OCI-M2 (cell line): ENCODE data around the gene ALOX12B.

Source experiments
- DNase-seq: peaks from one replicate; lab custom pipeline; 2025; ENCODE audit not compliant: unreplicated experiment; lab: John Stamatoyannopoulos, UW

The ALOX12B gene

GRCh38 chr17:8087075-8087951 lies at the start of gene ALOX12B:
TSS of gene ALOX12B (minus strand) at chr17:8087716. CDS start at chr17:8087442, 274 bp downstream.
- DNase-seq: no peak

DNA sequence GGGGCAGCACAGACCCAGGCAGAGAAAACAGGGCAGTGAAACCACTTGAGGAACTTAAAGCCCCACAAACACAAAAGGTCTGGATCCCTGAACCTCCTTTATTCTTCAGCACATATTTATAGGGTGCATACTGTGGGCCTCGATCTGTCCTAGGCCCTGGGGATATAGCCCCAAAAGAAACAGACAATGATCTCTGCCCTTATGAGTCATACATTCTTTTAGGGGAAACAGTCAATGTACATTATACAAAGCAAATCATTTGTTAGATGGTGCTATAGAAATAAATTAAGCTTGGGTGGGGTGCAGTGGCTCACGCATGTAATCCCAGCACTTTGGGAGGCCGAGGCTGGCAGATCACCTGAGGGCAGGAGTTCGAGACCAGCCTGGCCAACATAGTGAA lies 46.4 kb upstream of the ALOX12B start:
- DNase-seq: no peak

- no peak for DNase-seq
Observed at GRCh38 chr17:8133399-8133798, 45.9 kb upstream of the ALOX12B start.

GRCh38 chr17:8131844-8132441 lies 44.4 kb upstream of the ALOX12B start:
- no peak for DNase-seq

DNA sequence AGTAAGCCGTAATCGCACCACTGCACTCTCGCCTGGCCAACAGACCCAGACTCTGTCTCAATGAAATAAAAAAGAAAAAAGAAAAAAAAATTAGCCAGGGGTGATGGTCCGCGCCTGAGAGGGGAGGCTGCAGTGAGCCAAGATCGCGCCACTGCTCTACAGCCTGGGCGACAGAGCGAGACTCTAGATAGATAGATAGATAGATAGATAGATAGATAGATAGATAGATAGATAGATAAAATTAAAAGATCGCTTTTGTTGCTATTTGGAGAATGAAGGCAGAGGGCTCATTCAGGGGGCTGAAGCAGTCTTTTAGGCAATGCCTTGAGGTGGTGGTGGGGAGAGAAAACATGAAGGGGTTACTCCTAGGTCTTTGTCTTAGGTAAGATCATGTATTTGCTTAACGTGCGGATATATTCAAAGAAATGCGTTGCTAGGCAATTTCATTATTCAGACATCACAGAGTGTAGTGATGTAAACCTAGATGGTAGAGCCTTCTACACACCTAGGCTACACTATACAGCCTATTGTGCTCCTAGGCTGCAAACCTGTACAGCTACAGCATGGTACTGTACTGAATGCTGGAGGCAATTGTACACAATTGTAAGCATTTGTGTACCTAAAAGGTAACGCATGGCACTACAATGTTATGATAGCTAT lies 40.7 kb upstream of the ALOX12B start:
- DNase-seq: no peak

DNA sequence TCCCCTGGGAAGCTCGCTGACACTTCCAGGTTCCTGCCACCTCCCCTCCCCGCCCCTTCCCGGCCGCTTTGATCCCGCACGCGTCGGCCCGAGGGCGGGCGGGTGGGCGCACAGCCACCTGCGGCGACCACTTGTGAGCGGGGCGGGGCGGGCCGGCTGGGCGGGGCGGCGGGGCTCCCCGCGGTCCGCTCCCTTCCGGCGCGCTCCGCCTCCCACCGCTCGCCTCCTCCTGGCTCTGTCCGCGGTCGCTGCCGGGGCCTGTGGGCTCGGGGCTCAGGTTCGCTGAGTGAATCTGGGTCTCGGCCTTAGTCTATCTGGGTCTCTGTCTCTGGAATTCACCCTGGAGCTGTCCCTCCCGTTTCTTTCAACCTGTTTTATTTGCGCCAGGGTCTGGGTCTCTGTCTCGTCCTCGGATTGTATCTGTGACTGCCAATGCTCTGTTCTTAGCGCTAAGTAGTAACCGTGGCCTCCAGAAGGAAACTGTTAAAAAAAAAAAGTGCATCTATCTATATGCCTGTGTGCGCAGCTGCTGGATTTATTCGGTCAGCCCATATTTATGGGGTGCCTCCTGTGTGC lies 39.1 kb upstream of the ALOX12B start:
- no peak for DNase-seq

DNA sequence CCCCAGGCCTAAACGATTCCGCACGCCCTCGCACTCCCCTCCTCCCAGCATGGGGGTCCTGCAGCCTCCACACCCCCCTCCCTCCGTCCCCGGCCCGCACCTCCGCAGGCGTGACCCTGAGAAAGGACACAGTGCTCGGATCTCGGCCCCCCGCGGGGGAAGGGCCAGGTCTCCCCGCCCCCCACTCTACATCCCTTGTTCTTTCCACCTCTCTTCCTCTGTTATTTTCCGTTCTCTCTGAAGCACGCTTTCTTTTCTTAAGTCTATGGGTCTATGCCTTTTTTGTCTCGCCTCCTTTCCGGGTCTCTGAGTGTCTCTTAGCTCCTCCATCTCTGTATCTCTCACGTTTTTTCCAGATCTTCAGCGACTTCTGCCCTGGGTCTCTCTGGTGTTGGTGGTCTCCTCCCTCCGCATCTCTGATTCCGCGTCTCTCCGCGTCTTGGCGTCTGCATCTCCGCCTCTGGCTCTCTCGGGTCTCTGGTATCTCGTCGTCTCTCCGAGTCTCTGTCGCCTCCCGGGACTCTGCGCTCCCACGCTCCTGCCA lies 38.5 kb upstream of the ALOX12B start:
- DNase-seq: no peak

DNA sequence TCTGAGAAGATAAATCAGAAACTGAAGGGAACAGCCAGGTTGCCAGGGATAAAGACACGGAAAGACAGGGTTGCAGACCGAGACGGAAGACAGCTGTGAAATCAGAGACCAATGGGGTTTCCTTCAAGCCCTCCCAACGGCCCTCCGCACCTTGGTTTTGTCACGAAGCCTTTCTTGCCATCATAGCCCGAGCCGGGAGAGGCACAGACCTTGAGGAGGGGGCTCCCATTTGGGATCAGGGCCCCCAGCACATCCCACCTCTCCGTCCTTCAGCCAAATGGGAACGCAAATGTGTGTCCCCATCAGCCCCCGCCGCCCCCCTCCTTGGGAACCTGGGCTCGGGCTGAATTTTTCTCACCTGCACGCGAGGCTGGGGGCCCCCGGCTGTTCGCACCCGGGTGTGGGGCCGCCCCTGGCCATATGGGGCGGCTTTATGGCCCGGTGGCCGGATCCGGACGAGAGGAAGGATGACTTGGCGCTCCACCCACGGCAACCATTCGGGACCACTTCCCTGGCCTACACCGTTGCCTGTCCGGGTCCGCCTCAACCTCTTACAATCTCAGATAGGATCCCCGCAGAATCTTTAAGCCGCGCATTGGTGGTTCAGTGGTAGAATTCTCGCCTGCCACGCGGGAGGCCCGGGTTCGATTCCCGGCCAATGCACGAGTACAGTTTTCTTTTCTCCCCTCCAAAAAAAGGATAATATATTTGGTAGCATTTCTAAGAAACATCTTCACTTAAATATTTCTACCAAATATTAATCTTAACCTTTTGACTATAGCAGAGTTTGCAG lies 37.8 kb upstream of the ALOX12B start:
- DNase-seq: peak; percentile 47

DNA sequence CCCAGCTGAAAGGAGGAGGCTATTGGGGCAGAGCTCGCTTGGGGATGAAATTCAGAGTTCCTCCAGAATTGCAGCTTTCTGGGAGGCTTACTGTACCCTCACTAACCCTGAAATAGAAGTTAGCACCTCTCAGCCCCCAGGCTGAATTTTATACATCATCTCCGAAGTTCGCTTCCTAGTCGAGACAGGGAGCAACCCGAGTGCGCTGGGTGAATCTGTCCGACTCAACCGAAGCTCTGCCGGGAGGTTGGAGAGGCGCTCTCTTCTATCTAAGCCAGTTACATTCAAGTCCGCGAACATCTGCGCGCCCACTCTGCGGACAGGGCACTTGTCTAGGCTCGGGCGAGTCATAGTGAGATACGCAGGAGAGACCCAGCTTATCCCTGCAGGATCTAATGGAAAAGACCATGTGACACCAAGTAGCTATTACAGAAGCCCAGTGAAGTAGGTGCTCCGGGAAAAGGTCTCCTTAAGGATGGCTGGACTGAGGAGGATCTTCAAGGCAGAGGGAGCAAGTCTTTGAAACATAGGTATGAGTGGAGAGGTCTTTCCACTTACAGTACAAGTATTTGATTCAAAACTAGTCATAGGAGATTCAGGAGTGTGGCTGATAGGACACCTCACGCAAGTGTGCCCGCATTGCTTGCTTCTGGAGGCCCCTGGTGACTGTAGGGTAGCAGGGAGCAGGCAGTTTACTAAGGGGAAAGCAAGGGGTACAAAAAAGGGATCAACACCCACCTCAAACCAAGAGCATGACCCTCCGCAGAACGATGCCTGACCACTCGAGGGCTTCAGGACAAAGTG lies 37.0 kb upstream of the ALOX12B start:
- no peak for DNase-seq

GRCh38 chr17:8123695-8124349 lies 36.3 kb upstream of the ALOX12B start, which contains the start of gene HES7:
TSS of gene HES7 (minus strand) at chr17:8124106. CDS start at chr17:8124084, 22 bp downstream.
- no peak for DNase-seq

DNA sequence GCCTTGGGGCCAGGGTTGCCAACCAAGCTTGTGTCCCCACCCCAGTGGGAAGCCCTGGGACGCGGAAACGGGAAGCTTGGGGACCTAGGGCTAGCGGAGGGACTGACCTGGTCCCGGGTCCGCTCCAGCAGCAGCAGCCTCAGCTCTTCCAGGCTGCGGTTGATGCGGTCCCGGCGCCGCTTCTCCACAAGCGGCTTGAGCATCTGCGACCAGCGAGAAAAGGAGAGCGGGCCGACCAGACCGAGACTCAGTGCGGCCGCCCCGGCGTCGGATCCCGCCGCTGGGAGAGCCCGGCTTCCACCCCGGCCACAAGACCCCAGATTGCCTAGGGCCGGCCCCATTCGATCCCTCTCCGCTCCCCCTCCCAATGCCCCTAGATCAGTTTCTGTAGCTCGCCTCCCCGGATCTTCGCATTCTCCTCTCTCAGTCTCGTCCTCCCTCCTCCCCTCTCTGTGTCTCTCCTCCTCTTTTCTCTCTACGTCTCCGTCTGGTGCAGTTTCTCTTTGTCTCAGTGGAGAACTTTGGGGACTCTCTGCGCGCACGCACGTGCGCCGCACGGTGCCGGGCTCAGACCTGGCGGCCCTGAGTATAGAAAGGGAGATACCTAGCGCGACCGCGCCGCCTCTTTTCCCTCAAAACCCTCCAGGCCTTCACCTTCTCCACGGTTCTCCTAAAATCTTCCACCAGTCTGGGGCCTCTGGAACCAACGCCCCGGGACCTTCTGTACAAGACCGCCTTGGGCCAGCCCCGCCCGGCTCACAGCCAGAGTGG lies 35.6 kb upstream of the ALOX12B start:
- no peak for DNase-seq

DNA sequence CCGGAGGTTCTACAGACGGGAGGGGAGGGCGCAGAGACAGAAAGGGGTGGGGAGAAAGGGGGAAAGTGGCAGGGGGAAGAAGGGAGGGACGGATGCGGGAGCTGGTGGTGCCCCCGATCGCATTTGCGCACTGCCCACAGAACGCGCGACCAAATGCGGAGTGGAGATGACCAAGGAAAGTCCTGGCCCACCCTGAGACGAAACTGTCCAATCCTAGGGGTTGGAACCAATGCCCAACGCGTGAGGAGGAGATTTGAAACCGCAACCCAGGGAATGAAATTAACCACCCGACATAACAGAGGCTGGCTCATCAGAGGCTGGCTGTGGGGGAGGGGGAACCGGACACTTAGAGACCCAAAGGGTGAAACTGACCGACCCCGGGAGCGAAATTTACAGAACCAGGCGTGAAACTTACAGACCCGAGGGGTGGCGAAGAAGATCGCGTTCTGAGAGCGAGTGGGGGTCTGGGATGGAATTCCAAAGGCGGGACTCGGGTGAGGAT lies 35.0 kb upstream of the ALOX12B start:
- DNase-seq: no peak

DNA sequence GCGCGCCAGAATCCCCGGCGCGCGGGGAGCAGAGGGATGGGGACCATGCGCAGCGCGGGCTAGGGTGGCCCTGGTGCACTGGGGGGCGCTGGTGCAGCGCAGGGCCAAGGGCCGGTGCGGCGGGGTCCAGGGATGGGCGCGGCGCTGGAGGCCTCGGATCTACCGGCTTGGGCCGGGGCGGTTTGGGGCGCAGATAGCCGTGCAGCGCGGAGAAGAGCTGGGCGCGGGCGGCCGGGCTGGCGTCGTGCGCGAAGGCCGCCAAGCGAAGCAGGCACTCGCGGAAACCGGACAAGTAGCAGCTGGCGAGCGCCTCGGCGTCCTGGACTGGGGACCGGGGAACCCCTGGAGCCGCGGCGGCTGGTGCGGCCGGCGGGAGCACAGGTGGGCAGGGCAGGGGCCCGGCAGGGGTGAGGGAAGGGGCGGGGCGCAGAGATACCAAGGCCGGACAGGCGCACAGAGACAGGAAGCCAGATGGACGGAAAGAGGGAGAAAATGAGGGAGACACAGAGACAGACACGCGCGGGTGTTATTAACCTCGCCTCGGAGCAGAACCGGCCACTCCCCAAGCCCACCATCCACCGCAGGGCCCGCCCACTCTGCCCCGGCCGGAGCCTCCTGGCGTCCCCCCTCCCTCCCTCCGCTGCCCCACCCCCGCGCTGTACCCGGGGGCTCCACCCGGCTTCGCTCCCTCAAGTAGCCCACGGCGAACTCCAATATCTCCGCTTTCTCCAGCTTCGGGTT lies 34.3 kb upstream of the ALOX12B start:
- no peak for DNase-seq

DNA sequence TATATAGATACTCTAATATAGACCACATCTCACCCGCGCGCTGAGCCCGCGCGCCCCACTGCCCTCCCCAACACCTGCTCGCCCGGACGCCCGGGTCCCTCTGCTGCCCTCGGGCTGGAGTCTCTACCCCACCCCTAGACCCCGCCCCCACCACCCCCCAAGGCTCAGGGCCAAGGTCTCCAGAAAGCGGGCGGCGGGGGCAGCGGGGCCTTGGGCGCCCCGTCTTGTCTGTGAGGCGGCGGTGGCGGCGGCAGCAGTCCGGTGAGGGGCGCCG lies 33.8 kb upstream of the ALOX12B start:
- DNase-seq: no peak

DNA sequence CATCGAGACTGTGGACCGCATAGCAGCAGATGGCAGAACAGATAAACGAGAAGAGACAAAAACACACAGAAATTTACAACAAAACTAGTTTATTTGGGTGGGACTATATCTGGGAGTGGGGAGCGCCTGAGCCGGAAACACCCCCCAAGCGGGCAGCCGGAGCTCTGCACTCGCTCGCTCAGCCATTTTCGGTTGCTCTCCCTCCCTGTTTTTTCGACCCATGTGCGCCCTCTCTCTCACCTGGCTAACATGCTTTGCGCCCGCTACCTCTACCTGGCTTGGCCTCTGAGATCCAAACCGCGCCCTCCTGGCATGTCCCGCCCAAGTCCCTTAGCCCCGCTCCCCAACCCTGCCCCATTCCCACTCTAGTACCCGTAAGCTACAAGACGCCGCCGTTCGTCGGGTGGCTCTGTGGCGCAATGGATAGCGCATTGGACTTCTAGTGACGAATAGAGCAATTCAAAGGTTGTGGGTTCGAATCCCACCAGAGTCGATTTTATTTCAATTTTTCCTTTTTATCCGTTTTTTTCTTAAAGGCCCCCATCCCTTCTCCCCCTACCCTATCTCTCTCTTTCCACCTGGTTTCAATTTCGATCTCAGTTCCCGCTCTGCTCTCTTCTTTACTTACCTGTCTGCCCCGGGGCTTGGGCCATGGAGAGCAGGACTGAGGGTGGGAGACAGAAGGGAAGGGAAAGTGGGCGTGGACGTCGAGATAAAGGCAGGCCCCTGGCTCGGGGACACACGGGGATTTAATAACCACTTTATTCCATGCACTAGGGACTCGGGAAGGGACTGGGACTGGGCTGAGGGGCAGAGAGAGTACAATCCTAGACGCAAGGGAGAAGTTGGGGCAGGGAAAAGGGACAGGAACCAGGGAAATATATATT lies 33.2 kb upstream of the ALOX12B start:
- no peak for DNase-seq

GRCh38 chr17:8119581-8120519 lies 32.3 kb upstream of the ALOX12B start:
- peak; percentile 80 for DNase-seq
